Cardiac muscle cell (in vitro differentiated cells and primary cell): ENCODE results near the gene PHACTR3. TPM values are rescaled to one million over a fixed set of nuclear protein-coding genes. Genes with fewer than 3 reads are reported as not detected.

Source experiments
- DNase-seq, 2 donors: peaks; one replicate each; pipeline versions ENCODE4 v3.0.0 to v3.0.0-alpha.2; 2010 to 2017; ENCODE audit warnings: low read depth in 1 of 2, low spot score in 1 of 2
- H3K27ac ChIP-seq: fragments of 200-600 bp; sonication (generic); 2 replicates; pipeline ENCODE4 v1.5.1; 2016
- H3K27me3 ChIP-seq: fragments of 200-600 bp; sonication (generic); 2 replicates; pipeline ENCODE4 v1.6.0; 2016; ENCODE audit warnings: control low read depth
- H3K36me3 ChIP-seq: fragments of 200-600 bp; sonication (generic); 2 replicates; pipeline ENCODE4 v1.5.1; 2016; ENCODE audit warnings: control low read depth
- H3K4me1 ChIP-seq: fragments of 200-600 bp; sonication (generic); 2 replicates; pipeline ENCODE4 v1.8.1; 2017; ENCODE audit warnings: low read depth, mild to moderate bottlenecking, mixed run types
- H3K4me3 ChIP-seq: fragments of 200-600 bp; sonication (generic); 2 replicates; pipeline ENCODE4 v1.5.1; 2016; ENCODE audit warnings: mild to moderate bottlenecking
- H3K9me3 ChIP-seq: fragments of 200-600 bp; sonication (generic); 2 replicates; pipeline ENCODE4 v1.5.1; 2017; ENCODE audit warnings: low read depth, mild to moderate bottlenecking, control low read depth
- polyA plus RNA-seq: library from polyadenylated mRNA; unstranded; fragments of >200 nt; fragmentation: Nextera tagmentation; extraction: Ambion mirVana; gene quantifications from 2 replicates; pipeline ENCODE4 v1.2.1, GENCODE V29; 2016
- total RNA-seq: library from RNA; depleted of rRNA; stranded (reverse); fragments of >200 nt; gene quantifications from 2 replicates; pipeline ENCODE4 v1.2.3, GENCODE V29; 2016
- TF ChIP-seq, protein P1 (sequence below): IDR thresholded peaks from 2 replicates; pipeline ENCODE4 v1.5.1; 2012; ENCODE audit warnings: low read depth, mild to moderate bottlenecking, low read length

PHACTR3 gene
- total and polyA plus RNA-seq, 2 experiments from 2014 or later: 0.55 to 17.0 TPM

DNA sequence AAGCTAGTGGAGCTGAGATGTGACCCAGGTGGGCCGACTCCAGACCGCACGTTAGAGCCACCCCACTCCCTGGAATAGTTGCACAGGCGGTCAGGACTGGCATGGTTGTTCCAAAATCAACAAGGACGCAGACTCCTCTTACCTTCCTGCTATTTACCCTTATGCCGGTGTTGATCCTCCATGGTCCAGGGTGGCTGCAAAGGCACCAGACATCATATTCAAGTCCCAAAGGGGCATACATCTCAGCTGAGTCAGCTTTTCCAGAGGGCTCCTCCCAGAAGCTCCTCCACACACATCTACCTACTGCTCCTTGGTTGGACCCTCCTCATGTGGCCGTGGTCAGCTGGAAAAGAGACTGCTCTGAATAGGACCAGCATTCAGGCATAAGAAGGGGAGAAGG, 216.9 kb downstream of the PHACTR3 start:
- no peak overlapping the region for H3K27ac ChIP-seq
- no peaks in the 10 kb centered on the region for H3K4me1 ChIP-seq
- no peak for DNase-seq
- no peaks in the 10 kb centered on the region for H3K27me3 ChIP-seq
- no peak overlapping the region for H3K4me3 ChIP-seq
- TF ChIP-seq, protein P1, sequence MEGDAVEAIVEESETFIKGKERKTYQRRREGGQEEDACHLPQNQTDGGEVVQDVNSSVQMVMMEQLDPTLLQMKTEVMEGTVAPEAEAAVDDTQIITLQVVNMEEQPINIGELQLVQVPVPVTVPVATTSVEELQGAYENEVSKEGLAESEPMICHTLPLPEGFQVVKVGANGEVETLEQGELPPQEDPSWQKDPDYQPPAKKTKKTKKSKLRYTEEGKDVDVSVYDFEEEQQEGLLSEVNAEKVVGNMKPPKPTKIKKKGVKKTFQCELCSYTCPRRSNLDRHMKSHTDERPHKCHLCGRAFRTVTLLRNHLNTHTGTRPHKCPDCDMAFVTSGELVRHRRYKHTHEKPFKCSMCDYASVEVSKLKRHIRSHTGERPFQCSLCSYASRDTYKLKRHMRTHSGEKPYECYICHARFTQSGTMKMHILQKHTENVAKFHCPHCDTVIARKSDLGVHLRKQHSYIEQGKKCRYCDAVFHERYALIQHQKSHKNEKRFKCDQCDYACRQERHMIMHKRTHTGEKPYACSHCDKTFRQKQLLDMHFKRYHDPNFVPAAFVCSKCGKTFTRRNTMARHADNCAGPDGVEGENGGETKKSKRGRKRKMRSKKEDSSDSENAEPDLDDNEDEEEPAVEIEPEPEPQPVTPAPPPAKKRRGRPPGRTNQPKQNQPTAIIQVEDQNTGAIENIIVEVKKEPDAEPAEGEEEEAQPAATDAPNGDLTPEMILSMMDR: no peak
- H3K9me3 ChIP-seq: no peaks in the 10 kb centered on the region
- H3K36me3 ChIP-seq: no peaks in the 10 kb centered on the region

DNA sequence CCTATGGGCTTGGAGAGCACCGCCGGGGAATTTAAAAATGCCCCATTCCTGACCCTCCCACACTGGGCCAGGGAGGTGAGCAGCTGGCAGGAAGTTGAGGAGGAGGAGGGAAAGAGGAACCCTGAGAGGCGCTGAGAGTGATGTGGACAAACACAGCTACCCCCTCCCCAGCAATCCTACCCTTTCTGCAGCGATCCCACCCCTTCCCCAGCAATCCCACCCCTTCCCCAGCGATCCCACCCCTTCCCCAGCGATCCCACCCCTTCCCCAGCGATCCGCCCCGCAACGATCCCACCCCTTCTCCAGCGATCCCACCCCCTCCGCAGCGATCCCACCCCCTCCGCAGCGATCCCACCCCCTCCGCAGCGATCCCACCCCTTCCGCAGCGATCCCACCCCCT, 217.4 kb downstream of the PHACTR3 start:
- H3K27ac ChIP-seq: no peak overlapping the region
- no peak for DNase-seq
- H3K9me3 ChIP-seq: no peaks in the 10 kb centered on the region
- H3K4me1 ChIP-seq: no peaks in the 10 kb centered on the region
- no peaks in the 10 kb centered on the region for H3K36me3 ChIP-seq
- no peak overlapping the region for H3K4me3 ChIP-seq
- TF ChIP-seq, protein P1: no peak
- H3K27me3 ChIP-seq: no peaks in the 10 kb centered on the region

DNA sequence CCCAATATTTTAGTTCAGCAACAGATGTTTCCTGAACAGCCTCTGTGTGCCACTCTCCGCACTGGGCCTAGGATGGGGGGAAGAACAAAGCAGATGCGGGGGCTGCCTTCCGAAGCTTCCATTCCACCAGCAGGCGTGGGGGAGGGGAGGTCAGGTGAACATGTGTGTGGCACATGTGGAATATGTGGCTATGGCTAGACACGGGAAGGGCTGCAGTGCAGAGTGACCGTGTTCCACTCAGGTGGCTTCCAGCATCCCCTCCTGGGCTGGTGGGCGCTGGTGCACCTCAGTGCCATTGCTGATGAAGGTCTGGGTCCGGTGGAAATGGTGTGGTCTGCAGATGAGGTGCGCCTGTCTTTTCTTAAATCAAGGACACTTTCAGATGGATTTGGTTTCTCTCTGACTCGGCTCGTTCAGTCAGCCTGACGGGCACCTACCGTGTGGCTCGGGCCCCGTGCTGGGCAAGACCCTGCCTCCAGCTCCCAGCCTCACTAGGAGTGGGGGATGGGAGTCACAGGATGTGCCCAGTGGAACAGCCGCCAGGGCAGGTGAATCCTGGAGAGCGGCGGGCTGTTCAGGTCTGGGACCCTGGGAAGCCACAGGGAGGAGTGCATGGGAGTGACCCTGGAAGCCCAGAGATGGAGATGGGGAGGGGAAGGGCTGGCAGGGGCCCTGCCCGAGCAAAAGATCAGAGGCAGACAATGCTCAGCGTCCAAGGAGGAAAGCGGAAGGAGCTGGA, 218.1 kb downstream of the PHACTR3 start:
- Histone ChIP-seq H3K4me1 (no peaks in the 10 kb centered on the region), H3K27me3 (no peaks in the 10 kb centered on the region), H3K9me3 (no peaks in the 10 kb centered on the region), H3K4me3 (no peak overlapping the region), H3K27ac (no peak overlapping the region), H3K36me3 (no peaks in the 10 kb centered on the region)
- no peak for DNase-seq
- TF ChIP-seq, protein P1: no peak

DNA sequence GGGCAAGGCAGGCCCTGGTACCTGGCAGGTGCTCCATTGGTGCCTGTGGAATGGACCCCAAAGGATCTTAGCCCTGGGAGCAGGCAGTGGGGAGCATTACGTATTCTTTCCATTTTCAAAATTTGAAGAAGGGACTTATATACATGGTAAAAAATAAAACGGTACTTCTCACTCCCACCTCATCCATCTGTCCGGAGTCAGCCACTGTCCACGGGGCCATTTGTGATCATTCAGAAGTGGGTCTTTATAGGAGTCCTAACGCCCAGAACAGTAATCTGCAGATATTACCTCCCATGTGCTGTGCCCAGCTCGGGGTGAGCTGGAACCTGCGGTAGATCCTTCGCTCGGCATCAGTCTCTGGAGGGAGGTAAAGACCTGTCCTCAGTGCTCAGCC, 218.7 kb downstream of the PHACTR3 start:
- Histone ChIP-seq H3K27ac (no peak overlapping the region), H3K4me3 (no peak overlapping the region), H3K27me3 (no peaks in the 10 kb centered on the region), H3K36me3 (no peaks in the 10 kb centered on the region), H3K4me1 (no peaks in the 10 kb centered on the region), H3K9me3 (no peaks in the 10 kb centered on the region)
- DNase-seq: no peak
- TF ChIP-seq, protein P1: no peak

DNA sequence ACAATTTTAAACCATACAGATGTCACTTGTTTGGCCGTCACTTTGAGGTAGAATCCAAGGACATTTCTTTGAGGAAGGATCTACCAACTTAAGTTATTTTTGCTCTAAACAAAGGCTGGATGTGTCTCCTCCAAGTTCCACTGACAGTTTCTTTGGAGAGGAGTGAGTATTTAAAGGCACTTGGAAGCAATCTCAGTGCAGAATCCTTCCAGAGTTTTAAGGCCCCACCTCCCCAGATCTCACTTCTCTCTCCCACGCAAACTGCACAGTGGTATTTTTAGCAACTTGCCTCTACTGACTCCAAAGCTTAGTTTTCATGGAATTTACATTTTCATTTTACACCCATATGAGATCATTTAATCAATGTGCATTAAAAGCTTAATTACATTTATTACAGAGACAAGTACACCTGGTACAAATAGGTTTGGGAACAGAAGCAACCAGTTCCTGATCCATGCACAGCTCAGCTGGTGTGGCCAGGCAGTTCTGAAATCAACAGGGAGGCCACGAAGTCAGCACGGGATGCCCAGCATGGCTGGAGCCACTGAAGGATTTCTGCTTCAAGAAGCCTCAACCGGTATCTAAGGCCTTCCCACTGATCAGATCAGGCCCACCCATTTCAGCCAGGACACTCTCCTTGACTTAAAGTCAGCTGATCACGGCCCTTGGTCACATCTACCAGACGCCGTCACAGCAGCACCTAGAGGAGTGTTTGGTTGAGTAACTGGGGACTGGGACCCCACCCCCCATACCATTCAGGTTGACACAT, 219.3 kb downstream of the PHACTR3 start:
- DNase-seq: no peak
- no peaks in the 10 kb centered on the region for H3K36me3 ChIP-seq
- H3K27ac ChIP-seq: no peak overlapping the region
- H3K9me3 ChIP-seq: no peaks in the 10 kb centered on the region
- TF ChIP-seq, protein P1: no peak
- no peak overlapping the region for H3K4me3 ChIP-seq
- no peaks in the 10 kb centered on the region for H3K4me1 ChIP-seq
- no peaks in the 10 kb centered on the region for H3K27me3 ChIP-seq
